Osteocyte (in vitro differentiated cells): ENCODE measurements around the gene RASD1. TPM values are rescaled to one million over a fixed set of nuclear protein-coding genes. Genes with fewer than 3 reads are reported as not detected.

Experiments
- DNase-seq: peaks from one replicate; pipeline ENCODE4 v3.0.0; 2021; ENCODE audit warnings: mixed read lengths; ENCODE audit not compliant: unreplicated experiment; ENCODE audit errors: extremely low spot score
- H3K27ac Mint-ChIP-seq: one replicate; pipeline ENCODE4 v1.8.0; 2021; ENCODE audit warnings: mild to moderate bottlenecking, mixed read lengths; ENCODE audit not compliant: unreplicated experiment
- H3K27me3 Mint-ChIP-seq: one replicate; pipeline ENCODE4 v1.8.0; 2021; ENCODE audit warnings: mixed read lengths; ENCODE audit not compliant: unreplicated experiment
- H3K36me3 Mint-ChIP-seq: one replicate; pipeline ENCODE4 v1.8.0; 2021; ENCODE audit warnings: mixed read lengths; ENCODE audit not compliant: unreplicated experiment
- H3K4me1 Mint-ChIP-seq: one replicate; pipeline ENCODE4 v1.8.0; 2021; ENCODE audit warnings: mixed read lengths; ENCODE audit not compliant: unreplicated experiment
- H3K4me3 Mint-ChIP-seq: one replicate; pipeline ENCODE4 v1.8.0; 2021; ENCODE audit warnings: mild to moderate bottlenecking, moderate library complexity, mixed read lengths; ENCODE audit not compliant: unreplicated experiment
- H3K9me3 Mint-ChIP-seq: one replicate; pipeline ENCODE4 v1.8.0; 2021; ENCODE audit warnings: mixed read lengths; ENCODE audit not compliant: unreplicated experiment
- CTCF ChIP-seq: fragments of 200-600 bp; sonication (generic); IDR thresholded peaks from 2 replicates; pipeline ENCODE4 v1.5.0; 2021; ENCODE audit warnings: antibody characterized with exemption, mild to moderate bottlenecking, moderate library complexity
- total RNA-seq: library from RNA; stranded (reverse); gene quantifications from 2 replicates; pipeline ENCODE4 v1.2.1, GENCODE V29; 2021

The RASD1 gene
- total RNA-seq, 1 donor from 2014 or later = 1.6 TPM

GRCh38 chr17:17523001-17523730 is 27.0 kb upstream of the RASD1 start:
- TF ChIP-seq CTCF = no peak
- Mint-ChIP-seq H3K9me3 (no peaks in the 10 kb centered on the region), H3K27ac (no peak overlapping the region), H3K4me3 (no peak overlapping the region), H3K27me3 (no peaks in the 10 kb centered on the region), H3K36me3 (no peaks in the 10 kb centered on the region), H3K4me1 (peaks cover 16% of the 10 kb centered on the region)
- DNase-seq = no peak

- no peak for TF ChIP-seq CTCF
- Mint-ChIP-seq H3K36me3 (no peaks in the 10 kb centered on the region), H3K27ac (no peak overlapping the region), H3K4me3 (no peak overlapping the region), H3K4me1 (peaks cover 24% of the 10 kb centered on the region), H3K9me3 (no peaks in the 10 kb centered on the region), H3K27me3 (no peaks in the 10 kb centered on the region)
- DNase-seq = no peak
Measured at GRCh38 chr17:17520599-17521232, 24.5 kb upstream of the RASD1 start.

GRCh38 chr17:17519886-17520285 is 23.7 kb upstream of the RASD1 start:
- no peak for TF ChIP-seq CTCF
- DNase-seq = no peak
- Mint-ChIP-seq H3K36me3 (no peaks in the 10 kb centered on the region), H3K4me1 (peaks cover 22% of the 10 kb centered on the region), H3K27me3 (no peaks in the 10 kb centered on the region), H3K27ac (no peak overlapping the region), H3K4me3 (no peak overlapping the region), H3K9me3 (no peaks in the 10 kb centered on the region)

- Mint-ChIP-seq H3K36me3 (no peaks in the 10 kb centered on the region), H3K27me3 (no peaks in the 10 kb centered on the region), H3K9me3 (no peaks in the 10 kb centered on the region), H3K4me1 (peaks cover 22% of the 10 kb centered on the region), H3K27ac (no peak overlapping the region), H3K4me3 (no peak overlapping the region)
- DNase-seq = no peak
- TF ChIP-seq CTCF = no peak
Measured at GRCh38 chr17:17518951-17519350, 22.8 kb upstream of the RASD1 start.

- Mint-ChIP-seq H3K4me1 (peaks cover 13% of the 10 kb centered on the region), H3K36me3 (no peaks in the 10 kb centered on the region), H3K4me3 (no peak overlapping the region), H3K9me3 (no peaks in the 10 kb centered on the region), H3K27ac (no peak overlapping the region), H3K27me3 (no peaks in the 10 kb centered on the region)
- no peak for TF ChIP-seq CTCF
- no peak for DNase-seq
Measured at GRCh38 chr17:17518014-17518413, 21.8 kb upstream of the RASD1 start.
